Stimulated activated naive CD4-positive, alpha-beta T cell treated with Interleukin-2 at 50 U/mL for 16 hours (primary cell): ENCODE measurements around the gene DGUOK.

Source experiments
- DNase-seq: peaks from one replicate; lab custom pipeline; 2025; lab: John Stamatoyannopoulos, UW

The DGUOK gene

DNA sequence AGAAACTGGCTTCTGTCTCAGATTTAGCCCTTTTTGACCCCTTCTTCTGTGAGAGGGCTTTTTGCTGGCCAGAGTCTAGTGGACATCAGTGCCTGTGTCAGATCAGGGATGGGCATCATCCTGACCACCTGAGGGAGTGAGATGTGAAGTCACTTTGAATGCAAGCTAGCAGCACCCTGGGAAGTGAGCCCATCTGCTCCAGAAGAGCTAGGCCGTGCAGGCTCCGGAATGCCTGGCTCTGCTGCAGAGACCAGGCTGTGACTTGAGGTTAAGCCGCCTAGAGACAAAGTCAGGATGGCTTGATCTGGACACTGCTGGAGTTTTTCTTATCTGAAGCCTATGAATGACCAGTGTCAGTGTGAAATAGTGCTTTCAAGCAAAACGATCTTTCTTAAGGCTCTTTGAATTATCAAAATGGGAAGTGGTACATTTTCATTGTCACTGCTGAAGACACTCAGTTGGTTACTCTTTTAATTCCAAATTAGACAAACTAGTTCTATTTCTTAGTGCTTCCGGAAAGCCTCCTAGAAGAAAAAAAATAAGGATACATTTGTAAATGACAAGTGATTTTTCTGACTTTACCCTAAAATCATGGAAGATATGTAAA is 20.8 kb downstream of the DGUOK start:
- no peak for DNase-seq

DNA sequence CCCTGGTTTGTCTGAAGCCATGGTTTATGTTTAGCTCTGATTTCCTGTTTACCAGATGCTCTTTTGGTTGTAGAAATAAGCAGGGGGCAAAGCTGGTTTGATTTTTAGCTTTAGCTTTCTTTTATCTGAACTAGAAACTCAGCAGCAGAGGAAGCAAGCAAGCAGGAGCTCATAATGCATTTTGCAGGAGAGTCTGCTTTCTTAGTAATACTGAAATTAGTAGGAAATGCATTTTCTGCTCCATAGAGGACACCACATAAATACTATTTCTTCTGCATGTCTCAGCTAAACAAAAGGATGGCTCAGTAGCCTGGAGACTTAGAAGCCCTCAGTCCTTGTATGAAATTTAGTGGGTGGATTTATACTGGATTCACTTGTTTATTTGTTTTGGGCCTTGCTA is 23.1 kb downstream of the DGUOK start:
- DNase-seq = no peak

DNA sequence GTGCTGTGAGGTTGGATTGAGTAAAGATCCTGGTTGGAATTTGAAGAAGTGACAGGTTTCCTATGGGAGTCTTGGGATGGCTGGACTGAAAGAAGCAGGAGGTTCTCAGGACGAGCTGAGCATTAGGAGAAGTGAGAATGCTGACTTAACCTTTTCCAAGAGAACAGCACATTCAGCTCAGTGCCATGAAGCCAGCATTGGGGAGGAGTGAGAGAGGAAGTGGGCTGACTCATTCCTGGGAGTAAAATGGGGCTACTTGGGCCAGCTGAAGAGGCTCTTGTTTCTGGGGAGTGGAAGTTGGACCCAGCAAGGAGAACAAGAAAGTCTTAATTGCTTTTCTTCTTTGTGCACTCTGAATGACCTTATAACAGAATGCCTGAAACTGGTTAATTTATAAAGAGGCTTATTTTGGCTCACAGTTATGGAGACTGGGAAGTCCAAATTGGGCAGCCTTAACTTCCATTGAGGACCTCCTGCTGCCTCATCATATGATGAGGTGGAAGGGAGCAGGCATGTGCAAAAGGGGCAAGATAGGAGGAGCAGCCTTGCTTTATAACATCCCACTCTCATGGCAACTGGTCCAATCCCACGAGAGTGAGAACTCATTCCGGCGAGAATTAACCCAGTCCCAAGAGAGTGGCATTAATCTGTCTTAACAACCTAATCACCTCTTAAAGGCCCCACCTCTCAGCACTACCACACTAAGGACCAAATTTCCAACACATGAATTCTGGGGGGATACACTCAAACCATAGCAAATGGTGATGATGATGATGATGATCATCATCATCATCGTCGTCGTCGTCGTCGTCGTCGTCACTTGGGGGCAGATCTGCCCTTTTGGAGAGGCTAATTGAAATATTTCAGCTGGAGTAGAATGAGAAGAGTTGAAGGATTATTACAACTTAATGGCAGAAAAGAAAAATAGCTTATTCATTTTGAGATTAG is 26.1 kb downstream of the DGUOK start:
- DNase-seq = no peak

DNA sequence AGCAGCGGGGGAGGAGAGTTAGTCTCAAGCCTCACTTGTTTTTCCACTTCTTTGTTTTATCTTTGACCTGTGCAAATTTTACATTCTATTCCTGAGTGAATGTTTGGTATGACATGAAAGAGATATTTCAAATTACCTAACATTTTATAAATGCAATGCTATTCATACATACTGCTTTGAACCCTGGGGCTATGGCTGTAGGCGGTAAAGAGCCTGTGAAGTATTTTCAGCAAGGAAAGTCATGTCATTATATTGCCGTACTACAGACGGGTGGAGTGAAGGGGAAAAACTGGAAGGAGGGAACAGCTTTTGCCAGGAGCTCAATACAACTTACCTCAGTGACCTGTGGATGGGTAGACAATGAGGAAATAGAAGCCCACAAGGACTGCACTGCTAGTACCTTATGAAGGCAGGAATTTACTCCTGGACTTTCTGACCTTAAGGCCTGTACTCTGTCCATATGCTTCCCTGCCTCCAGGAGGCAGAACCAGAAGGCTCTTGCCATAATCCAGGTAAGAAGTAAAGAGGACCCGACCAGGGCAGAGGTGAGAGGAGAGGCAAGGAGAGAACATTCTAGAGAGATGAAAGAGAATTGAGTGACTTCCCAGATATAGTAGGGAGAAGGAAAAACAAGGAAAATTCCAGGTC is 29.7 kb downstream of the DGUOK start:
- no peak for DNase-seq

DNA sequence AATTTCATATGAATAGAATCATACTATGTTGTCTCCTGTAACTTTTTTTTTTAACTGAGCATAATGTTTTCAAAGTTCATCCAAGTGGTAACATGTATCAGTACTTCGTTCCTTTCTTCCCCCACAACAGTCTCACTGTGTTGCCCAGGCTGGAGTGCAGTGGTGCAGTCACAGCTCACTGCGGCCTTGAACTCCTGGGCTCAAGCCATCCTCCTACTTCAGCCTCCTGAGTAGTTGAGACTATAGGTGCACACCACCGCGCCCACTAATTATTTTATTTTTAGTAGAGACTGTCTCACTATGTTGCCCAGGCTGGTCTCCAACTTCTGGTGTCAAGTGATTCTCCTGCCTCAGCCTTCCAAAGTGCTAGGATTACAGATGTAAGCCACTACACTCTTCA is 34.6 kb downstream of the DGUOK start:
- no peak for DNase-seq

DNA sequence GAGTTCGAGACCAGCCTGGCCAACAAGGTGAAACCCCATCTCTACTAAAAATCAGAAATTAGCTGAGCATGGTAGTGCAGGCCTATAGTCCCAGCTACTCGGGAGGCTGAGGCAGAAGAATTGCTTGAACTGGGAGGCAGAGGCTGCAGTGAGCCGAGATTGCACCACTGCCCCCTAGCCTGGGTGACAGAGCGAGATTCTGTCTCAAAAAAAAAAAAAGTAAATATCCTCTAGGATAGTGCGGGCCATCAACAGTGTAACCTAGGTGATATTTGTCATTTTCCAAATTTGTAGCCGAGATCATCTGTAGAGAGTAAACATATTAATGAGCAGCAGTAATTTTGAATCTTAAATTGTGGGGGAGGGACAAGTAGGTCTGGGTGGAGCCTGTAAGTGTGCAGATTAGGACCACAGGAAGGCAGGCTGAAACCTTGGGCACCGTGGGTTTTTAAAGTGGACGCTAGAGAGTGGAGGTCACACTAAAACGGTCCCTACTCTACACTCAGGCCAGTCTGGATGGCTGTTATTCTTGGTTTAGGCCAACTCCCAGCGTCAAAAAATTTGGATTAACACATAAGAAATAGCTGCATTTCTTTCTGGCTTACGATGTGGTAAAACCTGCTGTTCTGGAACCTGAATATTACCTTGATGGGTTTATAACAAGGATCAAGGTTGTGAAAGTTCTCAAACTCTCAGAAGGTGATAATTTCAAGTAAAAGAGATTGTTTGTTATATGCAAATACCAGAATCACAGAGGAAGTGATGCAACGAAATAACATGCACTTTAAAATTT is 35.3 kb downstream of the DGUOK start:
- no peak for DNase-seq

DNA sequence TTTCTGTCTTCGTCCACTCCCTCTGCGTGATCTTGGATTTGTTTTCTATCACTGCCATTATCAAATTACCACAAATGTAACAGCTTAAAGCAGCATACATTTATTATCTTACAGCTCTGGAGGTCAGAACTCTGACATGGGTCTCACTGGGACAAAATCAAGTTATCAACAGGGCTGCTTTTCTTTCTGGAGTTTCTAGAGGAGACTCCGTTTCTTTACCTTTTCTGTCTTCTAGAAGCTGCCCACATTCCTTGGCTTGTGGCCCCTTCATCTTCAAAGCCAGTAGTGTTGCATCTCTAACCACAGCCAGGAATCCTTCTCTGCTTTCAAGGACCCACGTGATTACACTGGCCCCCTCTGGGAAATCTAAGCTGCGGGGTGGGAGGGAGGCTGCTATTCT is 36.1 kb downstream of the DGUOK start:
- no peak for DNase-seq

DNA sequence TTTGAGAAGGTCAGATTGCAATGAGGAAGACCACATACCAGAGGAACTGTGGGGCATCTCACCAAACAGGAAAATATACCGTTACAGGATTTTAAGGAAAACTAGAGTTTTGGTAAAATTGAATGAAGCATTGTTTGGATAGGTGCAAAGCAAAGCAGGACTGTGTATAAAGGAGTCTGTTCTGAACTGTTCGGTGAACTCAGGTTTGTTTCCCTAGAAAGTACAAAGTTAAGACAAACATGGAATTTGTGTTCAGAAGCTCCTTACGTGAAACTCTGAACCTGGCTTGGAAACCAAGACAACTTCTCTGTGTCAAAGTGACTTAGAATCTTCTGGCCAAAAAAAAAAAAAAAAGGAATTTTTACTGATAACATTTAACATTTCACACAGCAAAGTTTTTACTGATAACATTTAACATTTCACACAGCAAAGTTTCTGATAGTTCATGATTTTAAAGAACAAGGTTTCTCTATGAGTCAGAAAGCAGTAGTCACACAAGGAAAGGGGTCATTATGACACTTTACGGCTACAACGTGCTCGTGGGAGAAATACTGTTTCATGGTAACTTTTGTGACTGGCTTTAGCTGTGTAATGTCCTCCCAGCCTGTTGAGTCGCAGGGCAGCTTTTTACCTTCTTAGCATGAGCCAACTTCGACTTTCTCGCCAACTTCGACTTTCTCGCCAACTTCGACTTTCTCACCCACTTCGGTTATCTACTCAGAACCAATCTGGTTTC is 36.9 kb downstream of the DGUOK start:
- DNase-seq = peak; percentile 25

DNA sequence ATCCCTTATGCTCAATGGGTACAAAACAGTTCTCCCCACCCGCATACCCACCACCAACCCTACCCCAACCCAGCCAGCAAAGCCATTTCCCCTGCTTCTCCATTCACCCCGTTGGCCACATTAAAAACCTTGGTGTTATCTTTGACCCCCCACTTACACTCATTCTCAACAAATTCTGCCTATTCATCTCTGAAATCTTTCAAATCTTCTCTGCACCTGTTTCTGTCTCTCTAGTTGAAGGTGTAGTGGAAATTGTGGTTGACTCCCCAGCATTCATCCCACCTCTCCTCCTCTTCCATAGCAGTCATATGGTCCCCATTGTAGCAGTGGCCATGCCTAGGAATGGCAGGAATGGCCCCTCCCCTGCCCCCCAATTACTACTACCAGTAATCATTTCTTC is 37.5 kb downstream of the DGUOK start:
- no peak for DNase-seq

DNA sequence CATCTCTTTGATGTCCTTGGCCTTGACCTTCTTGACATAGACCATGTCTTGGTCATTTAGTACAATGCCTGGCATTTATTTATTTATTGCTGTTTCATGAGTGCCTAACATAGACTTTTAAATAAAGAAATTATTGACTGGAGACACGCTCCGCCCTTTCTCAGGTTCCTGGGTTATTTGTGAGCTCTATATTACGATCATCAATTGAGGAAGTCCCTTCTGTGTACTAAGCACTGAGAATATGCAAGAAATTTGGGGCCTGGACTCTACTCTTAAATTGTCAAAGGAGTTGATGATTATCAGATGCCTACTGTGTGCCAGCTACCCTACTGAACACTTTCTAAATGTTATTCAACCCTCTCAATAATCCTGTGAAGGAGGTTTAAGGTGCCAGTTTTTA is 38.4 kb downstream of the DGUOK start:
- no peak for DNase-seq

DNA sequence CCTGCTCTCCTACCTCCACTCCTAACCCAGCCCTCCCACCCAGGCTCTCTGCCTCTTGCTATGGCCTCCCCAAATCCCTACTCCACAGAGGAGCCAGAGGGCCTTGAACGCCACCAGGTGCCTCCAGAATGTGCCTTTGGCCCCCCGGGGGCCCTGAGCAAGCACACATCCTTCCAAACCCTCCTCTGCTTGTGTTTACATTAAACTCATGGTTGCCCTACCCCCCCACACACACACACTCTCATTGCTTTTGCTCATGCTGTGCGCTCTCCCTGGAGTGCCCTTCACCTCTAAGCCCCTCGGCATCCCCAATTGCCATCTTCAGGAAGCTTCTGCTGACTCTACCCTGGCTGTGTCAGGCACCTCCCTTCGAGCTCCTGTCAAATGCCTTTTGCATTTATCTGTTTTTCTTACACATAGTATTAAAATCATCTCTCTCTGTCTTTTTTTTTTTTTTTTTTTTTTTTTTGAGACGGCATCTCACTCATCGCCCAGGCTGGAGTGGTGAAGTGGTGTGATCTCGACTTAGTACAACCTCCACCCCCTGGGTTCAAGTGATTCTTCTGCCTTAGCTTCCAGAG is 41.8 kb downstream of the DGUOK start:
- DNase-seq = no peak

DNA sequence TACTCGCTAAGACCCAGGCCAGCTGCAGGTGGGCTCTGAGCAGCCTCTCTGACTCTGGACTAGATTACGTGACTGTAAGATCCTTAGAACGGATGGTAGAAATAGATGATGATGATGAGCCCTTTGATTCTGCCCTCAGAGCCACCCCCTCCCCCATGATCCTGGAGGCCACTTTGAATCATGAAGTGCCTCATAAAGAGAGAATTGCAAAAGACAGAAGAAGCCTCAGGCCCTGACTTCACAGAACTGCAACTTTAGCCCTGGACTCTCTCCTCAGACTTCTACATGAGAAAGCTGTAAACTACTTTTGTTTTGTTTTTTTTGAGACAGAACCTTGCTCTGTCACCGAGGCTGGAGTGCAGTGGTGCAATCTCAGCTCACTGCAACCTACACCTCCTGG is 42.7 kb downstream of the DGUOK start:
- no peak for DNase-seq

DNA sequence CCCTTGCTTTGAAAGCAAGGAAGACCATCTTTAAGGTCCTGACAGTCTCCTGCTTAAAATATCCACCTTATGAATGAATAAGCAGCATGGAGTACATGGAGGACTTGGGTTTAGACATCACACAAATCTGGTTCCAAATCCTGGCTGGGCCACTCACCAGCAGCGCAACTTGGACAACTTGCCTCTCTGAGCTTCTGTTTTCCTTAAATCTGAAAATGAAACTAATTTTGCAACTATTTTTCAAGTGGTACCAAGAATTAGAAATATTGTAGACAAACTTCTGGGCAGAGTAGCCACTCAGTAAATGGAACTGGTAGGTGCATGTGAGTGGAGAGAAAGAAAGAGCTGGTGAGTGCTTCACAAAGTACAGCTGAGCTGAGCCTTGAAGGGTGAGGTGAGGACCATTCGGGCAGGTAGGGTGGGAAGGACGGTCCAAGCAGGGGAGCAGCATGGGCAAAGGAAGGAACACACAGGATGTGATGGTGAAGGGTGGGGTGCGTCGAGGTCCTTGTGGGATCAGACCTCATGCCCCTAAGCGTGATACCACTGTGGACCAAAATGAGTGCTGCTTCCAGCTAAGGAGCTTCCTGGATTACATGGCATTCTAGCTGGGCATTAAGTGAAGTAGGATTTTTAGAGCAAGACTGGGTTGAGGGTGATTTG is 43.6 kb downstream of the DGUOK start:
- DNase-seq = no peak

DNA sequence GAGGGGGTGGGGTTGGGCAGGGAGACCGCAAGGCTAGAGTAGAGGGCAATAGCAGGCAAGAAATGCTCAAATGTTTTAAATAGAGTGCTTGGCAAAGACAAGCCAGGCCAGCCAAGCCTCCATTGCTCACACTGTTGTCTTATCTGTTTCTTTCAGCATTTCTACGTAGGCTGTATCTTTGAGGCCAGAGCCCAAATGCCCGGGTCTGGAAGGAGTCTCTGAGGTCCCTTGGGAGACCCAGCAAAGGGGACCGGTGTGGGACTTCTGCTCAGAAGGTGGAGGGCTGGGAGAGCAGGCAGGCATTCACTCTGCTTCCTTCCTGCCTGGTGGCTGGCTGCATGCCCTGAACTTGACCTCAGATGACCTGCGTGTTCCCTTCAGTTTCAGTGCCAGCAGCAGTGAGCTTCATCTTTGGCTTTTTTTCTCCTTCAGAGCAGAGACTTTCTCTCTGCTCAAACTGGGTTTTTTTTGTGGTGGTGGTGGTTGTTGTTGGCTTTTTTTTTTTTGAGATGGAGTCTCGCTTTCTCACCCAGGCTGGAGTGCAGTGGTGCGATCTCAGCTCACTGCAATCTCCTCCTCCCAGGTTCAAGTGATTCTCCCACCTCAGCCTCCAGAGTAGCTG is 44.3 kb downstream of the DGUOK start:
- DNase-seq = peak; percentile 11

DNA sequence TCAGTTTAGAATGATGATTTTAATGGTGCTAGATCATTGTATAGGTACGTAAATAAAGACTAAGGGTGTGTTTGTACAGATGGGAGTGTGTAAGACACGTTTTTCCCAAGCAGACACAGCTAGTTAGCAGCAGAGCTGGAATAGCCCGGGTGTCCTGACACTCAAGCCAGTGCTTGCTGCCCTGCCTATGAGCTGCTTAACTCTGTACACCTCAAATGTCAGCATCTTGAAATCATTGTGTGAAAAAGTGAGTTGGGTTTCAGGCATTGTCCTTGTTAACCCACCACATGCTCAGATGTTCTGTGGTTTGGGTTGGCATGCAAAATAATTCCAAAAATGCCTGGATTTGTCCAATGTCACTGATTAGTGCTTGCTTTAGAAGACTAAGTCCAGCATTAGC is 45.0 kb downstream of the DGUOK start:
- no peak for DNase-seq

DNA sequence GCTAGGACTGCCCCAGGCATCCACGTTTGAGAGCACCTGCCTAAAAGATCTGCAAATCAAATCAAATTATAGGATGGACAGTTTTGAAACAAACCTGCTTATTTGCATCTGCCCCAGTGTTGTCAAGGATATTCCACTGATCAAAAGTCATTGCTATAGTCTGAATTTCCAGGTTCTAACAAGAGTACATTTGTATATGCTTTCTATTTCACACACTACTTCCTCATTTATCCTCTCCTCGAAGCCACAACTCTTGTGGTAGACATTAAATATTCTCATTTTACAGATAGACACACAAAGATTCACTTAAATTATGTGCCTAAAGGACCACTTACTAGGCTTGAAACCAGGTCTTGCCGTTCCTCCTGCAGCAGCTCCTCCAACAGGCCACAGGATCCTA is 46.2 kb downstream of the DGUOK start:
- no peak for DNase-seq

DNA sequence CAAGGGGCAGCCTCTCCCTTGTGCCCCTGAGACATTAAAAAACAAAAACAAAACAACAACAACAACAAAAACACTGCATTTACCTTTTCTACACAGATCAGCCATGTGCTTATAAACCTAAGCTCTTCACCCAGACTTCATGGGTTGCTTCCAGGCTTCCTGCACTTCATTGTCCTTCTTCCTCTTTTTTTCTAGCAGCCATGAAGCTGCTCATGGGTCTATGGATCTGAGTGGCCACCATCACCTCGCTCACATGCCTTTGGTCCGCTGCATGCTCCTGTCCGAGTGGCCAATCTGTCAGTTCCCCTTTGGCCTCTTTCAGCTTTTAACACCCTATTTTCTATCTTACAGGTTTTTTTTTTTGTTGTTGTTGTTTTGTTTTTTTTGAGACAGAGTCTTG is 49.1 kb downstream of the DGUOK start:
- DNase-seq = no peak

DNA sequence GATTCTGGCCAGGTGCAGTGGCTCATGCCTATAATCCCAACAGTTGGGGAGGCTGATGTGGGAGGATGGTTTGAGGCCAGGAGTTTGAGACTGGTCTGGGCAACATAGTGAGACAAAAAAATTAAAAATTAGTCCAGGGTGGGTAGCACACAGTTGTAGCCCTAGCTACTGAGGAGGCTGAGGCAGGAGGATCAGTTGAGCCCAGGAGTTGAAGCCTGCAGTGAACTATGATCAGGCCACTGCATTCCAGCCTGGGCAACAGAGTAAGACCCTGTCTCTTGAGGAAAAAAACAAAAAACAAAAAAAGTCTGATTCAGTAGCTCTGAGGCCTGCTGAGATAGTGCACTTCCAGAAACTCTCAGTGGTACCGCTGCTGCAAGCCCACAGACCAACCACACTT is 50.1 kb downstream of the DGUOK start:
- no peak for DNase-seq

DNA sequence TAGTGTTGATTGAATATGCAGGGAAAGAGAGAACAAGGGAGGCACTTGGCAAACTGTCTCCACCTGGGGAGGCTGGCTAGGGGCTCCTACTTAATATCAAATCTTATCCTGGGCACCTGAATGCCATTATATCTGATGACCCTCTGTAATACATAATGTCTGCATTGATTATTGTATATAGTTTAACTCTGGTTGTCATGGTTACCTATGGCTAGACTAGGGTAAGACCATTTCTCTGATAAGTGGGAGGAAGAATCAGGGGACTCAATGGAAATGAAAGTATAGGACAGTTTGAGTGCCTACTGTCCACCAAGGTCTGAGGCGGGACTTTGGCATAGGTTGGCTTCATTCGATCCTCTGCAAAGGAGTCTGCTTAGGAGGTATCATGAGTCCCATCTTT is 50.8 kb downstream of the DGUOK start:
- no peak for DNase-seq

DNA sequence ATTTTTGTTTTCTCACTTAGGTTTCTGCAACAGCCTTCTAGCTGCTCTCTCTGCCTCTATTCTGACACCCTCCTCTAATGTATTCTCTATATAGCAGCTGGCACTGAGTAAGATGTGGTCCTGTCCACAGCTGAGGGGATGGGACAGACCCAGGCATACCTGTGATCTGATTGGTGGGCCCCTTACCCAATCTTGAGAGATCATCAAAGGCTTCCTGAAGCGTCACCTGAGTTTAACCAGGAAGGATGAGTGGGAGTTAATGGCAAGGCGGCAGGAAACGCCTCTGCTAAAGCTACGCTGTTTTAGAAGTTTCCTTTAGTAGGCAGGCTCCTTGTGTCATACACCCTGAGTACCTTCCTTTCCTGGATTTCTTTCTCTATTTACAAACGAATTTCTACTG is 52.3 kb downstream of the DGUOK start:
- DNase-seq = peak; percentile 59
